GM23338 (cell line): ENCODE data around the gene MCAM. TPM values are rescaled to one million over a fixed set of nuclear protein-coding genes. Genes with fewer than 3 reads are reported as not detected.

Source experiments
- ATAC-seq: fragments of 200-7000 bp; cut with Tn5 transposase; 3 replicates; pipeline ENCODE4 v1.9.1; 2020
- DNase-seq: peaks from one replicate; pipeline ENCODE4 v3.0.0-alpha.2; 2015; ENCODE audit warnings: low spot score
- H2AFZ ChIP-seq: fragments of 200-600 bp; sonication (generic); 2 replicates; pipeline ENCODE4 v1.8.0; 2016; ENCODE audit warnings: antibody characterized with exemption, mild to moderate bottlenecking, moderate library complexity
- H3F3A ChIP-seq: fragments of 200-600 bp; sonication (generic); replicated peaks from 2 replicates; pipeline ENCODE4 v1.8.0; 2017; ENCODE audit warnings: antibody characterized with exemption, mixed run types, low read depth
- H3K27ac ChIP-seq: fragments of 200-600 bp; sonication (generic); 2 replicates; pipeline ENCODE4 v1.6.1; 2016; ENCODE audit warnings: low read depth
- H3K27me3 ChIP-seq: fragments of 200-600 bp; sonication (generic); 2 replicates; pipeline ENCODE4 v1.8.0; 2016; ENCODE audit warnings: mild to moderate bottlenecking, mixed run types, moderate library complexity; ENCODE audit not compliant: insufficient read depth
- H3K36me3 ChIP-seq: fragments of 200-600 bp; sonication (generic); 2 replicates; pipeline ENCODE4 v1.8.0; 2016; ENCODE audit warnings: mild to moderate bottlenecking; ENCODE audit not compliant: insufficient read depth
- H3K4me1 ChIP-seq: fragments of 200-600 bp; sonication (generic); 2 replicates; pipeline ENCODE4 v1.8.0; 2016; ENCODE audit warnings: mild to moderate bottlenecking, moderate library complexity; ENCODE audit not compliant: insufficient read depth
- H3K4me2 ChIP-seq: fragments of 200-600 bp; sonication (generic); 2 replicates; pipeline ENCODE4 v1.7.1; 2017; ENCODE audit warnings: mixed run types
- H3K4me3 ChIP-seq: fragments of 200-600 bp; sonication (generic); 2 replicates; pipeline ENCODE4 v1.6.1; 2016; ENCODE audit warnings: mixed run types
- H3K79me2 ChIP-seq: fragments of 200-600 bp; sonication (generic); replicated peaks from 2 replicates; pipeline ENCODE4 v1.8.0; 2017; ENCODE audit warnings: mild to moderate bottlenecking; ENCODE audit not compliant: insufficient read depth
- H3K9me2 ChIP-seq: fragments of 200-600 bp; sonication (generic); 2 replicates; pipeline ENCODE4 v1.8.0; 2017; ENCODE audit not compliant: insufficient read depth
- H4K20me1 ChIP-seq: fragments of 200-600 bp; sonication (generic); replicated peaks from 2 replicates; pipeline ENCODE4 v1.8.0; 2017; ENCODE audit warnings: mild to moderate bottlenecking; ENCODE audit not compliant: insufficient read depth
- H3K27ac Mint-ChIP-seq: 2 replicates; pipeline ENCODE4 v1.8.0; 2020; ENCODE audit warnings: inconsistent platforms, mild to moderate bottlenecking, moderate library complexity, mixed read lengths
- H3K27me3 Mint-ChIP-seq: 3 replicates; pipeline ENCODE4 v1.8.0; 2022; ENCODE audit warnings: low read depth, mild to moderate bottlenecking, moderate library complexity, mixed read lengths, inconsistent platforms; ENCODE audit not compliant: insufficient read depth, poor library complexity
- H3K36me3 Mint-ChIP-seq: 3 replicates; pipeline ENCODE4 v1.8.0; 2021; ENCODE audit warnings: low read depth, mild to moderate bottlenecking, inconsistent platforms, moderate library complexity, mixed read lengths
- H3K4me1 Mint-ChIP-seq: 3 replicates; pipeline ENCODE4 v1.8.0; 2020; ENCODE audit warnings: mild to moderate bottlenecking, inconsistent platforms, mixed read lengths
- H3K4me3 Mint-ChIP-seq: 3 replicates; pipeline ENCODE4 v1.8.0; 2021; ENCODE audit warnings: moderate library complexity, mild to moderate bottlenecking, inconsistent platforms, mixed read lengths
- H3K9me3 Mint-ChIP-seq: 3 replicates; pipeline ENCODE4 v1.8.0; 2020; ENCODE audit warnings: moderate library complexity, mild to moderate bottlenecking, inconsistent platforms, mixed read lengths
- EZH2 ChIP-seq: fragments of 200-600 bp; sonication (generic); IDR thresholded peaks from one replicate; pipeline ENCODE4 v1.8.0; 2017; ENCODE audit warnings: antibody characterized with exemption, mild to moderate bottlenecking, low read depth; ENCODE audit not compliant: unreplicated experiment
- JUNB ChIP-seq: IDR thresholded peaks from one replicate; pipeline ENCODE4 v1.6.1; 2016; ENCODE audit warnings: antibody characterized with exemption; ENCODE audit not compliant: unreplicated experiment
- polyA plus RNA-seq: library from polyadenylated mRNA; unstranded; fragments of >200 nt; fragmentation: Nextera tagmentation; extraction: Ambion mirVana; gene quantifications from 2 replicates; pipeline ENCODE4 v1.2.1, GENCODE V29; 2016
- total RNA-seq: library from RNA; depleted of rRNA; stranded (reverse); fragments of >200 nt; shearing (Covaris generic); gene quantifications from 2 replicates; pipeline ENCODE4 v1.2.3, GENCODE V29; 2014
- TF ChIP-seq, protein P1 (sequence below): fragments of 250-450 bp; sonication (Bioruptor Pico); IDR thresholded peaks from 2 replicates; pipeline ENCODE4 v1.5.0; 2020; ENCODE audit warnings: mild to moderate bottlenecking, moderate library complexity
- TF ChIP-seq, protein P2 (sequence below): IDR thresholded peaks from one replicate; pipeline ENCODE4 v1.6.1; 2018; ENCODE audit warnings: antibody characterized with exemption; ENCODE audit not compliant: unreplicated experiment

MCAM gene
- total and polyA plus RNA-seq, 2 experiments from 2014 or later: 8.9 to 79.5 TPM

DNA sequence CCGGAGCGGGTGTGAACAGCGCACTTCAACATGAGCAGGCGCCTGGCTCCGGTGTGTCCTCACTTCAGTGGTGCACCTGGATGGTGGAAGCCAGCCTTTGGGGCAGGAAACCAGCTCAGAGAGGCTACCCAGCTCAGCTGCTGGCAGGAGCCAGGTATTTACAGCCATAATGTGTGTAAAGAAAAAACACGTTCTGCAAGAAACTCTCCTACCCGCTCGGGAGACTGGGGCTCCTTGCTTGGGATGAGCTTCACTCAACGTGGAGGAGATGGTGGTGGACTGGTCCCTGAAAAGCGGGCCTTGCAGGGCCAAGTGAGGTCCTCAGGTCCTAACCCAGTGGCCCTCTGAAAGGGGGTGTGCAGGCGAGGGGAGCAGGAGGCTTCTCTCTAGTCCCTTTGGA is 7.5 kb downstream of the MCAM start (continued):
- TF ChIP-seq, protein P1, sequence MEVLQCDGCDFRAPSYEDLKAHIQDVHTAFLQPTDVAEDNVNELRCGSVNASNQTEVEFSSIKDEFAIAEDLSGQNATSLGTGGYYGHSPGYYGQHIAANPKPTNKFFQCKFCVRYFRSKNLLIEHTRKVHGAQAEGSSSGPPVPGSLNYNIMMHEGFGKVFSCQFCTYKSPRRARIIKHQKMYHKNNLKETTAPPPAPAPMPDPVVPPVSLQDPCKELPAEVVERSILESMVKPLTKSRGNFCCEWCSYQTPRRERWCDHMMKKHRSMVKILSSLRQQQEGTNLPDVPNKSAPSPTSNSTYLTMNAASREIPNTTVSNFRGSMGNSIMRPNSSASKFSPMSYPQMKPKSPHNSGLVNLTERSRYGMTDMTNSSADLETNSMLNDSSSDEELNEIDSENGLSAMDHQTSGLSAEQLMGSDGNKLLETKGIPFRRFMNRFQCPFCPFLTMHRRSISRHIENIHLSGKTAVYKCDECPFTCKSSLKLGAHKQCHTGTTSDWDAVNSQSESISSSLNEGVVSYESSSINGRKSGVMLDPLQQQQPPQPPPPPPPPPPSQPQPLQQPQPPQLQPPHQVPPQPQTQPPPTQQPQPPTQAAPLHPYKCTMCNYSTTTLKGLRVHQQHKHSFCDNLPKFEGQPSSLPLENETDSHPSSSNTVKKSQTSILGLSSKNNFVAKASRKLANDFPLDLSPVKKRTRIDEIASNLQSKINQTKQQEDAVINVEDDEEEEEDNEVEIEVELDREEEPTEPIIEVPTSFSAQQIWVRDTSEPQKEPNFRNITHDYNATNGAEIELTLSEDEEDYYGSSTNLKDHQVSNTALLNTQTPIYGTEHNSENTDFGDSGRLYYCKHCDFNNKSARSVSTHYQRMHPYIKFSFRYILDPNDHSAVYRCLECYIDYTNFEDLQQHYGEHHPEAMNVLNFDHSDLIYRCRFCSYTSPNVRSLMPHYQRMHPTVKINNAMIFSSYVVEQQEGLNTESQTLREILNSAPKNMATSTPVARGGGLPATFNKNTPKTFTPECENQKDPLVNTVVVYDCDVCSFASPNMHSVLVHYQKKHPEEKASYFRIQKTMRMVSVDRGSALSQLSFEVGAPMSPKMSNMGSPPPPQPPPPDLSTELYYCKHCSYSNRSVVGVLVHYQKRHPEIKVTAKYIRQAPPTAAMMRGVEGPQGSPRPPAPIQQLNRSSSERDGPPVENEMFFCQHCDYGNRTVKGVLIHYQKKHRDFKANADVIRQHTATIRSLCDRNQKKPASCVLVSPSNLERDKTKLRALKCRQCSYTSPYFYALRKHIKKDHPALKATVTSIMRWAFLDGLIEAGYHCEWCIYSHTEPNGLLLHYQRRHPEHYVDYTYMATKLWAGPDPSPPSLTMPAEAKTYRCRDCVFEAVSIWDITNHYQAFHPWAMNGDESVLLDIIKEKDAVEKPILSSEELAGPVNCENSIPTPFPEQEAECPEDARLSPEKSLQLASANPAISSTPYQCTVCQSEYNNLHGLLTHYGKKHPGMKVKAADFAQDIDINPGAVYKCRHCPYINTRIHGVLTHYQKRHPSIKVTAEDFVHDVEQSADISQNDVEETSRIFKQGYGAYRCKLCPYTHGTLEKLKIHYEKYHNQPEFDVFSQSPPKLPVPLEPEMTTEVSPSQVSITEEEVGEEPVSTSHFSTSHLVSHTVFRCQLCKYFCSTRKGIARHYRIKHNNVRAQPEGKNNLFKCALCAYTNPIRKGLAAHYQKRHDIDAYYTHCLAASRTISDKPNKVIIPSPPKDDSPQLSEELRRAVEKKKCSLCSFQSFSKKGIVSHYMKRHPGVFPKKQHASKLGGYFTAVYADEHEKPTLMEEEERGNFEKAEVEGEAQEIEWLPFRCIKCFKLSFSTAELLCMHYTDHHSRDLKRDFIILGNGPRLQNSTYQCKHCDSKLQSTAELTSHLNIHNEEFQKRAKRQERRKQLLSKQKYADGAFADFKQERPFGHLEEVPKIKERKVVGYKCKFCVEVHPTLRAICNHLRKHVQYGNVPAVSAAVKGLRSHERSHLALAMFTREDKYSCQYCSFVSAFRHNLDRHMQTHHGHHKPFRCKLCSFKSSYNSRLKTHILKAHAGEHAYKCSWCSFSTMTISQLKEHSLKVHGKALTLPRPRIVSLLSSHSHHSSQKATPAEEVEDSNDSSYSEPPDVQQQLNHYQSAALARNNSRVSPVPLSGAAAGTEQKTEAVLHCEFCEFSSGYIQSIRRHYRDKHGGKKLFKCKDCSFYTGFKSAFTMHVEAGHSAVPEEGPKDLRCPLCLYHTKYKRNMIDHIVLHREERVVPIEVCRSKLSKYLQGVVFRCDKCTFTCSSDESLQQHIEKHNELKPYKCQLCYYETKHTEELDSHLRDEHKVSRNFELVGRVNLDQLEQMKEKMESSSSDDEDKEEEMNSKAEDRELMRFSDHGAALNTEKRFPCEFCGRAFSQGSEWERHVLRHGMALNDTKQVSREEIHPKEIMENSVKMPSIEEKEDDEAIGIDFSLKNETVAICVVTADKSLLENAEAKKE (CRISPR knock-in tag): no peak
- TF ChIP-seq JUNB: no peak

DNA sequence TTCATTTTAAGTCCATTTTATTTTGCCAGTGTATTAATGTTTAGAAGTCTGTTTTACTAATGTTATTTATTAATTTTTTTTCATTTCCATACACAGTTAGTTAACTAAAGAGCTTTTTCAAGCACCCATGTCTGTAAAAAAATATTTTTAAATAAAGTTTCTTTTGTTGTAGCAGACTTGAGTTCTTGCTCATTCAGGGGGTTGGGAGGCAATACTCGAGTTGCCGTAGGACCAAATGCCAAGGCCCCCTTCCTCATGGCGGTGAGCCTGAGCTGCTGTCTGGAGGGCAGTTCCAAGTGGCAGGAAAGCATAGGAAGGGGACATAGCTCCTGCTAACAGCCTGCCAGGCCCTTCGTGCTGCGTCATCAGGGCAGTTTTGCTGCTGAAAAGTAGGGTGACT is 9.0 kb downstream of the MCAM start:
- TF ChIP-seq EZH2: no peak
- TF ChIP-seq, protein P2, sequence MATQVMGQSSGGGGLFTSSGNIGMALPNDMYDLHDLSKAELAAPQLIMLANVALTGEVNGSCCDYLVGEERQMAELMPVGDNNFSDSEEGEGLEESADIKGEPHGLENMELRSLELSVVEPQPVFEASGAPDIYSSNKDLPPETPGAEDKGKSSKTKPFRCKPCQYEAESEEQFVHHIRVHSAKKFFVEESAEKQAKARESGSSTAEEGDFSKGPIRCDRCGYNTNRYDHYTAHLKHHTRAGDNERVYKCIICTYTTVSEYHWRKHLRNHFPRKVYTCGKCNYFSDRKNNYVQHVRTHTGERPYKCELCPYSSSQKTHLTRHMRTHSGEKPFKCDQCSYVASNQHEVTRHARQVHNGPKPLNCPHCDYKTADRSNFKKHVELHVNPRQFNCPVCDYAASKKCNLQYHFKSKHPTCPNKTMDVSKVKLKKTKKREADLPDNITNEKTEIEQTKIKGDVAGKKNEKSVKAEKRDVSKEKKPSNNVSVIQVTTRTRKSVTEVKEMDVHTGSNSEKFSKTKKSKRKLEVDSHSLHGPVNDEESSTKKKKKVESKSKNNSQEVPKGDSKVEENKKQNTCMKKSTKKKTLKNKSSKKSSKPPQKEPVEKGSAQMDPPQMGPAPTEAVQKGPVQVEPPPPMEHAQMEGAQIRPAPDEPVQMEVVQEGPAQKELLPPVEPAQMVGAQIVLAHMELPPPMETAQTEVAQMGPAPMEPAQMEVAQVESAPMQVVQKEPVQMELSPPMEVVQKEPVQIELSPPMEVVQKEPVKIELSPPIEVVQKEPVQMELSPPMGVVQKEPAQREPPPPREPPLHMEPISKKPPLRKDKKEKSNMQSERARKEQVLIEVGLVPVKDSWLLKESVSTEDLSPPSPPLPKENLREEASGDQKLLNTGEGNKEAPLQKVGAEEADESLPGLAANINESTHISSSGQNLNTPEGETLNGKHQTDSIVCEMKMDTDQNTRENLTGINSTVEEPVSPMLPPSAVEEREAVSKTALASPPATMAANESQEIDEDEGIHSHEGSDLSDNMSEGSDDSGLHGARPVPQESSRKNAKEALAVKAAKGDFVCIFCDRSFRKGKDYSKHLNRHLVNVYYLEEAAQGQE: no peak
- H3K36me3 ChIP-seq: peaks cover 16% of the 10 kb centered on the region
- no peak for DNase-seq
- no peak overlapping the region for H3K4me2 ChIP-seq
- H3F3A ChIP-seq: 0 out of 2 replicates have a peak, but pooled peaks cover 4% of the 10 kb centered on the region
- Mint-ChIP-seq H3K36me3 (peaks cover 30% of the 10 kb centered on the region), H3K4me1 (peaks cover 17% of the 10 kb centered on the region), H3K27me3 (peaks cover 14% of the 10 kb centered on the region), H3K9me3 (no peaks in the 10 kb centered on the region; the same call in 2 of the 3 replicates), H3K27ac (no peak overlapping the region), H3K4me3 (no peak overlapping the region)
- H3K4me3 ChIP-seq: no peak overlapping the region
- H3K79me2 ChIP-seq: no peaks in the 10 kb centered on the region
- H4K20me1 ChIP-seq: peaks cover 9% of the 10 kb centered on the region
- no peaks in the 10 kb centered on the region for H3K27me3 ChIP-seq
- ATAC-seq: no peak
- H3K27ac ChIP-seq: no peak overlapping the region
- H3K9me2 ChIP-seq: no peaks in the 10 kb centered on the region
- H2AFZ ChIP-seq: no peak overlapping the region
- H3K4me1 ChIP-seq: peaks cover 12% of the 10 kb centered on the region; the same call in 1 of the 2 replicates
